Measurements from ENCODE around the gene KIAA1671.
"Not testable (repeated sequence)": the region's sequence is repeated elsewhere in the genome, so short reads cannot be mapped to it uniquely, and the experiment has no call there.

Gene KIAA1671

DNA sequence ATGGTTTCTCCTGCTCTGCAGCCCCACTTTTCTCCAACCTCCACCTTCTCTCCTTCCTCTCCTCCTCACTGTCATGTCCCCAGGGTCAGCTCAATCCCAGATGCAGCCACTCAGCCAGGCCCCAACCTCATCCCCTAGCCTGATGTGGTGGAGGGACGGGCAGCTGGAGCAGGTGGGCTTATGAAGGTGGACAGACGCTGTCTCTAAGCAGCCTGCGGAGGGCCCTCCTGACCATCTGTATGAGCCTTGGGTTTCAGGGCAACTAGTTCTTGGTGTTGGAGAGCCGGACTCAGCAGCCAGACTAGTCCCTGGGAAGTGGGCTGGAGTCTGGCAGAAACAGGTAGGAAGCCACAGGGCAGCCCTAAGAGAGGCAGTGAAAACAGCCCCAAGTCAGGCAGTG, 285.0 kb downstream of the KIAA1671 start:
- TF ChIP-seq, protein P1, sequence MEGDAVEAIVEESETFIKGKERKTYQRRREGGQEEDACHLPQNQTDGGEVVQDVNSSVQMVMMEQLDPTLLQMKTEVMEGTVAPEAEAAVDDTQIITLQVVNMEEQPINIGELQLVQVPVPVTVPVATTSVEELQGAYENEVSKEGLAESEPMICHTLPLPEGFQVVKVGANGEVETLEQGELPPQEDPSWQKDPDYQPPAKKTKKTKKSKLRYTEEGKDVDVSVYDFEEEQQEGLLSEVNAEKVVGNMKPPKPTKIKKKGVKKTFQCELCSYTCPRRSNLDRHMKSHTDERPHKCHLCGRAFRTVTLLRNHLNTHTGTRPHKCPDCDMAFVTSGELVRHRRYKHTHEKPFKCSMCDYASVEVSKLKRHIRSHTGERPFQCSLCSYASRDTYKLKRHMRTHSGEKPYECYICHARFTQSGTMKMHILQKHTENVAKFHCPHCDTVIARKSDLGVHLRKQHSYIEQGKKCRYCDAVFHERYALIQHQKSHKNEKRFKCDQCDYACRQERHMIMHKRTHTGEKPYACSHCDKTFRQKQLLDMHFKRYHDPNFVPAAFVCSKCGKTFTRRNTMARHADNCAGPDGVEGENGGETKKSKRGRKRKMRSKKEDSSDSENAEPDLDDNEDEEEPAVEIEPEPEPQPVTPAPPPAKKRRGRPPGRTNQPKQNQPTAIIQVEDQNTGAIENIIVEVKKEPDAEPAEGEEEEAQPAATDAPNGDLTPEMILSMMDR (IDR thresholded peaks at IDR 0.05; ENCODE audit: low read depth, low read length, missing control alignments), result no peak
- Histone ChIP-seq H3K27me3 (replicated peaks) (no peaks in the 10 kb centered on the region), H3K27ac (no peak overlapping the region), H3K4me3 (ENCODE audit: low read depth, low read length) (no peak overlapping the region), H3K36me3 (replicated peaks) (no peaks in the 10 kb centered on the region)
- in situ Hi-C loops (cut with HindIII; ENCODE audit: low pct_ligation_motif_present, low sequenced_read_pairs), result no loop called here
- DNase-seq, result no peak

GRCh38 chr22:25238058-25238457, 285.5 kb downstream of the KIAA1671 start:
- DNase-seq; H3K27ac ChIP-seq; in situ Hi-C loops (cut with HindIII; ENCODE audit: low pct_ligation_motif_present, low sequenced_read_pairs); H3K4me3 ChIP-seq (ENCODE audit: low read depth, low read length); H3K36me3 ChIP-seq (replicated peaks); H3K27me3 ChIP-seq (replicated peaks): not testable (repeated sequence)

Data from brain microvascular endothelial cell (primary cell).